HG03565 (cell line): ENCODE results near the gene AREG.

Experiments
- ATAC-seq: cut with Tn5 transposase; IDR thresholded peaks from one replicate; pipeline ENCODE4 v1.9.1; 2021; ENCODE audit warnings: mild to moderate bottlenecking, moderate library complexity; ENCODE audit not compliant: unreplicated experiment

AREG gene

GRCh38 chr4:74431113-74431826 is 13.7 kb upstream of the AREG start:
- ATAC-seq: no peak

DNA sequence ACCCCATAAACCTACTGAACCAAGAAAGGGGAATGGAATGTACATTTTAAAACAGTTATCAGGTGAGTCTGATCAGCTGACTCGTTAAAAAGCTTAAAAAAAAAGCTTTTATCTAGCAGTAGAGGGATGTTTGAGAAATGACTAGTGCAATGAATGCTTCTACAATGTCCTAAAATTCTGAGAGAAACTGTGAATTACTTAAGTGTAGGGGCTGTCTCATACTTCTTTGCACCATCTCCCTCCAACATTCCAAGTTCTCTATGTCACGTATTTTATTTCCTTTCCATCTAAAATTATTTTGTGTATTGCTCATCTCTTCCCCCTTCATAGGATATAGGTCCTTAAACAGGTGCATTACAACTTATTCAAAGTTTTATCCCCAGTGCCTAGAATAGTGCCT is 11.9 kb upstream of the AREG start:
- ATAC-seq: no peak

GRCh38 chr4:74433541-74434172 is 11.3 kb upstream of the AREG start:
- no peak for ATAC-seq

DNA sequence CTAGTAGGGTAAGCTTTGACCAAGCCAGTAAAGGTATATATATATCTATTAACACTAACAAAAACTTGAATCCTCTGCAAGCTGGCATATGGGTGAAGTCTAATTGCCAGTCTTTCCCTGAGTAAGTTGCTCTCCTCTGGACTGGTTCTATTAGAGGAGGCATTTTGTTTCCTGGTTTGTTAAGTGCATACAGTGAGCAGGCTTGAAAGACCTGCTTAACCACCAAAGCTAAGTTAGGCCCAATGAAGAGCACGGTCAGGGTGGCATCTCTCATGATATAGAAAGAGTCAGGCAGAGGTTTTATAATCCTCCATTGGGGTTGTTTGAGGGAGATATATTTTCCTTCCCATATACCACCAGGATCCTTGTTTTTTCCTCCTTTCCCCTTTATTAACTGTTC is 9.6 kb upstream of the AREG start:
- ATAC-seq: no peak

- ATAC-seq: no peak
These were observed 7.1 kb upstream of the AREG start for GRCh38 chr4:74437866-74438265.

DNA sequence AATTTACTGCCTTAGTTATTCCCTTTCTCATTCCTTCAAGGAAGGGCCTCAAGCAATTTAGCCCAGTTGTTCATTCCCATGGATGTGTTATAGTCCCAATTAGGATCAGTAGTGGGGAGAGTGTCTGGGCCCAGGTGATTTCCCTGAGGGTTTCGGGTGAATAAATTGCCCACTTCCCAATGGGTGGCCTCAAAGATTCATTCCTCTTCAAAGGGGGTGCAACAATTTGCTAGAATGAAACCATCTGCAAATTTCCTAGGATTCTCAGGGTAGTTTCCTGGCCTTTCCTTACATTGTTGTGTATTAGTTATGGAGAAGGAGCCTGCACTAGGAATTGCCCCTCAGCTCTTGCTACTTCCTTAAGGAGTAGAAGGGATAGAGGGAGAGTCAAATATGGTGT is 6.3 kb upstream of the AREG start:
- no peak for ATAC-seq

DNA sequence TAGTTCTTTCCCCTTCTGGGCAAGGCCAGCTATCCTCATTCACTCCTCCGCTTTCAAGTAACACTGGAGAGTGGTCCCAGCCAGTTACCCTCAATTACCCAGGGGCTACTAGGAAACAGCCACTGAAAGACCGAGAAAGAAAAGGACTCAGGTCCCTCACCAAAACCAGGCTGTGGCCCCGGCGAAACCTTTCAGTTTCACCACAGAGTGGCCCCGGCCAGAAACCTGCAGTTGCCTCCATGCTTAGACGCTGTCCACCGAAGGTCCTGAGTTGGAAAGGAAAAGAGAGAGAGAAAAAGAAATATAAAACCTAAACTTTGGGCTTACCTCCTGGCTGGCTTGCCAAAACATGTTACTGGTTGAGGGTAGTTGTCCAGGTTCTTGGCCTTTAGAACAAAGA is 5.0 kb upstream of the AREG start:
- no peak for ATAC-seq

- no peak for ATAC-seq
These were observed 4.6 kb upstream of the AREG start for GRCh38 chr4:74440356-74440755.

GRCh38 chr4:74441744-74442143 is 3.2 kb upstream of the AREG start:
- no peak for ATAC-seq

GRCh38 chr4:74446193-74446868 is 1.4 kb downstream of the AREG start:
- ATAC-seq: no peak

DNA sequence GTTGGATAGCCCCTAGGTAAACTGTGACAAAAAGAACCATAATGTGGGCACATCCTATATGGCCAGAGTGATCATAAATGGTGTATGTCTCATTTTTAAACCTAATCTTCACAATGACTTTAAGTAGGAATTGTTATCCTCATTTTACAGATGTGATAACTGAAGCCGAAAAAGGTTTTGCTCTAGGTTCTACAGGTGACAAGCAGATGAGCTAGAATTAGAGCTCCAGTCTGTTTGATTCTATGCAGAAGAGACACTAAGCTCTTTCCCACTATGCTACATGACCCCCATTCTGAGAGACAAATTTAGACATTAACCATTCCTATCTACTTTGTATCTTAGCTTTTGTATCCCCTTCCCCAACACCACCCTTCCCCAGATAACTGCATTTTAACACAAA is 2.0 kb downstream of the AREG start:
- ATAC-seq: no peak

DNA sequence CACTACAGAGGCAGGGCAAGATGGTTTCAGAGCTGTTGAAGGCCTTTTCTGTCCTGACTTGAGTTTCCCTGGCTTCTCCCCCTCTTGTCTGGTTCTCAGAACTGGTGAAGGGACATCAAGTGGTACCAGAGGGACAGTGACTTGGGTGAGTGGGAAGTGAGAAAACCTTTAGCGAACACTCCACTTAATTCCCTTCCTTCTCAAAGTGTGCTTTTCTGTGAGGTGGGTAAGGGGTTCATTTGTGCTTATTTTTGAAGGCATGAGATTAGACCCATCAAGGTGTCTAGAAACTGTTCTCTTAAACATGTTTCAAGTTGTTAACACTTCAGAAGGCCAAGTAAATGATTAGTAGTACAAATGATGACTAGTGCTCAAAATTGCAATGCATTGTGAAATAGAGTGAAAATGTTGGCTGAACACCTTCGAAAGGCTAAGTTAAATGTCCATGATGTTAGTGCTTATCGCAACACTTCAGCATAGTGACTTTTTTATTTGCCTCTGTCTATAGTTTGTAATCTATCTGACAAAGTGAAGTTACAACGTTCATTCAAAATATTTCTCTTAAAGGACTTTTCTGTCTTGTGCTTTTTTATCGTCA is 2.8 kb downstream of the AREG start:
- ATAC-seq: no peak

DNA sequence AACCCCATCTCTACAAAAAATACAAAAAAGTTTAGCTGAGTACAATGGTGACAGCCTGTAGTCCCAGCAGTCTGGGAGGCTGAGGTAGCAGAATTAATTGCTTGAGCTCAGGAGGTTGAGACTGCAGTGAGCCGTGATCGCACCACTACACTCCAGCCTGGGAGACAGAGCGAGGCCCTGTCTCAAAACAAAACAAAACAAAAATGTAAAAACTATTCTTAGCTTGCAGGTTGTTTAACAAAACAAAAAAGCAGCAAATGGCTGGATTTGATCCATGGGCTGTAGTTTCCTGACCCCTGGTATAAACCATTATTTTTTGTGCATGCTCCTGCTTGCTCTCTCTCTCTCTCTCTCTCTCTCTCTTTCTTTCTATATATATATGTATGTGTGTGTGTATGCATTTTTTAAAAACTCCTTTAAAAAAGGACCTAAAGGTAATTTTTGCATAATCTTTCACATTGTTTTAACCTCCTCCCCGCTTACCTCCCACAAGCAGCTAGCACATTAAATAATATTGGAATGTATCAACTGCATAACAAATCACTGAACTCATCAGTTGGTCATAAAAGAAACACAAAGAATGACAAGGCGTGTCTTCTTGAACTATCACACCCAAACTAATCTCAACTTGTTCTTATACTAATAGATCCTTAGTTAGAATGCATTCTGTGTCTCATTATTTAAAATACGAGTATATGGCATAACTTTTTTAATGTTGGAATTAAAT is 4.8 kb downstream of the AREG start:
- ATAC-seq: no peak

- no peak for ATAC-seq
These were observed 5.4 kb downstream of the AREG start for GRCh38 chr4:74450298-74450683.

- ATAC-seq: no peak
These were observed 6.3 kb downstream of the AREG start for GRCh38 chr4:74451214-74451661.

- ATAC-seq: no peak
These were observed 8.2 kb downstream of the AREG start for GRCh38 chr4:74453037-74453635.

- ATAC-seq: no peak
These were observed 9.2 kb downstream of the AREG start for GRCh38 chr4:74453829-74454742.

- no peak for ATAC-seq
These were observed 10.6 kb downstream of the AREG start for GRCh38 chr4:74455361-74456055.
